ENCODE data around the gene MED9. TPM values are rescaled to one million over a fixed set of nuclear protein-coding genes. Genes with fewer than 3 reads are reported as not detected.

MED9 gene
- total RNA-seq, 4 donors from 2014 or later: 6.5 to 16.6 (median 13.5) TPM

GRCh38 chr17:17528696-17529652 is 52.2 kb downstream of the MED9 start:
- TF ChIP-seq CTCF (IDR thresholded peaks at IDR 0.05; ENCODE audit: low read depth): no peak

- TF ChIP-seq CTCF (IDR thresholded peaks at IDR 0.05; ENCODE audit: low read depth): no peak
Measured at GRCh38 chr17:17531156-17531555, 54.4 kb downstream of the MED9 start.

GRCh38 chr17:17532991-17533390 is 56.2 kb downstream of the MED9 start:
- TF ChIP-seq CTCF (IDR thresholded peaks at IDR 0.05; ENCODE audit: low read depth): no peak

- TF ChIP-seq CTCF (IDR thresholded peaks at IDR 0.05; ENCODE audit: low read depth): no peak
Measured at GRCh38 chr17:17533901-17534441, 57.2 kb downstream of the MED9 start.

GRCh38 chr17:17535957-17536356 is 59.2 kb downstream of the MED9 start:
- no peak for TF ChIP-seq CTCF (IDR thresholded peaks at IDR 0.05; ENCODE audit: low read depth)

- no peak for TF ChIP-seq CTCF (IDR thresholded peaks at IDR 0.05; ENCODE audit: low read depth)
Measured at GRCh38 chr17:17536702-17537101, 59.9 kb downstream of the MED9 start.

- TF ChIP-seq CTCF (IDR thresholded peaks at IDR 0.05; ENCODE audit: low read depth): no peak
Measured at GRCh38 chr17:17537311-17538099, 60.7 kb downstream of the MED9 start.

All from subcutaneous adipose tissue (tissue), 4 donors.